GM12864 (cell line): ENCODE measurements around the gene UGT1A3.

Source experiments
- DNase-seq: peaks from one replicate; pipeline ENCODE4 v3.0.0-alpha.2; 2011; ENCODE audit warnings: low read depth
- H3K4me3 ChIP-seq: 2 replicates; pipeline ENCODE4 v1.5.1; 2011; ENCODE audit warnings: mild to moderate bottlenecking, low read depth, low read length, control low read depth
- CTCF ChIP-seq: IDR thresholded peaks from 2 replicates; pipeline ENCODE4 v1.5.1; 2011; ENCODE audit warnings: low read depth, mild to moderate bottlenecking, moderate library complexity, low read length, control low read depth, inconsistent platforms; ENCODE audit errors: missing control alignments

UGT1A3 gene

GRCh38 chr2:233707940-233708644, 20.8 kb upstream of the UGT1A3 start:
- TF ChIP-seq CTCF: no peak
- no peak overlapping the region for H3K4me3 ChIP-seq
- DNase-seq: no peak

GRCh38 chr2:233708942-233709341, 19.9 kb upstream of the UGT1A3 start:
- no peak for TF ChIP-seq CTCF
- no peak overlapping the region for H3K4me3 ChIP-seq
- no peak for DNase-seq

- no peak overlapping the region for H3K4me3 ChIP-seq
- TF ChIP-seq CTCF: peak; percentile 93
- DNase-seq: no peak
Measured at GRCh38 chr2:233711312-233712008, 17.4 kb upstream of the UGT1A3 start.

GRCh38 chr2:233712611-233713261, 16.1 kb upstream of the UGT1A3 start, which contains the start of gene UGT1A5:
Gene UGT1A5, plus strand, starts transcription at chr2:233712907. Its CDS starts 85 bp downstream, at chr2:233712992.
- TF ChIP-seq CTCF: no peak
- no peak for DNase-seq
- H3K4me3 ChIP-seq: no peak within 1 kb of the TSS

- H3K4me3 ChIP-seq: no peak overlapping the region
- no peak for TF ChIP-seq CTCF
- DNase-seq: no peak
Measured at GRCh38 chr2:233713262-233713615, 15.6 kb upstream of the UGT1A3 start.

- no peak for TF ChIP-seq CTCF
- no peak for DNase-seq
- no peak overlapping the region for H3K4me3 ChIP-seq
Measured at GRCh38 chr2:233714121-233714520, 14.7 kb upstream of the UGT1A3 start.
